Endothelial cell of umbilical vein (primary cell): ENCODE results near the gene TENT4B.

Experiments used
- CTCF ChIP-seq, 2 donors: IDR thresholded peaks; 1 replicate in 1 of 2; 2 replicates in 1 of 2; pipeline ENCODE4 v1.5.1; 2011; ENCODE audit warnings: low read length in 2 of 2, mild to moderate bottlenecking in 2 of 2, moderate library complexity in 2 of 2, control low read depth in 1 of 2, inconsistent platforms in 1 of 2, low read depth in 1 of 2; ENCODE audit not compliant: insufficient read depth in 1 of 2; ENCODE audit errors: extremely low read depth in 1 of 2
- EZH2 ChIP-seq: IDR thresholded peaks from 2 replicates; pipeline ENCODE4 v1.6.1; 2012; ENCODE audit warnings: borderline replicate concordance, low read depth, mild to moderate bottlenecking, moderate library complexity, low read length, inconsistent platforms; ENCODE audit not compliant: severe bottlenecking
- JUN ChIP-seq: IDR thresholded peaks from 2 replicates; pipeline ENCODE4 v1.6.1; 2011; ENCODE audit warnings: borderline replicate concordance, low read depth; ENCODE audit not compliant: insufficient read length, insufficient read depth
- MAX ChIP-seq: IDR thresholded peaks from 2 replicates; pipeline ENCODE4 v1.6.1; 2011; ENCODE audit not compliant: insufficient read depth, insufficient read length
- MYC ChIP-seq: IDR thresholded peaks from one replicate; pipeline ENCODE4 v1.6.1; 2011; ENCODE audit warnings: mild to moderate bottlenecking, low read depth, low read length
- POLR2A ChIP-seq: IDR thresholded peaks from 2 replicates; pipeline ENCODE4 v1.6.1; 2012; ENCODE audit warnings: low read depth, mild to moderate bottlenecking, control low read depth, low read length
- POLR2AphosphoS5 ChIP-seq: IDR thresholded peaks from 2 replicates; pipeline ENCODE4 v1.6.1; 2012; ENCODE audit warnings: low read depth, mild to moderate bottlenecking, control low read depth, low read length, moderate library complexity; ENCODE audit not compliant: insufficient read depth

GRCh38 chr16:50152807-50153595 lies at the start of gene TENT4B:
- TF ChIP-seq CTCF (IDR thresholded peaks at IDR 0.05; ENCODE audit: extremely low read depth in 1 of 2, insufficient read depth in 1 of 2, low read depth in 1 of 2, low read length in 2 of 2), result no peak
- TF ChIP-seq POLR2A, result peak; percentile 79
- peak; percentile 81 for TF ChIP-seq POLR2AphosphoS5
- TF ChIP-seq EZH2, result no peak
- no peak for TF ChIP-seq MAX
- no peak for TF ChIP-seq JUN
- TF ChIP-seq MYC, result no peak
